EL (cell line): ENCODE data around the gene SERTAD3.
"Not testable (repeated sequence)": the region's sequence is repeated elsewhere in the genome, so short reads cannot be mapped to it uniquely, and the experiment has no call there.

ENCODE experiments used
- DNase-seq: peaks from one replicate; pipeline ENCODE4 v3.0.0-alpha.2; 2016

Gene SERTAD3

GRCh38 chr19:40424637-40425449 is 19.3 kb downstream of the SERTAD3 start:
- DNase-seq, result peak; percentile 41

GRCh38 chr19:40423938-40424337 is 20.2 kb downstream of the SERTAD3 start:
- DNase-seq, result no peak

- no peak for DNase-seq
Measured at GRCh38 chr19:40422748-40423566, 21.2 kb downstream of the SERTAD3 start.

- DNase-seq, result no peak
Measured at GRCh38 chr19:40421993-40422747, 22.0 kb downstream of the SERTAD3 start.

- DNase-seq, result peak; percentile 95
Measured at GRCh38 chr19:40420766-40421765, 23.1 kb downstream of the SERTAD3 start.

GRCh38 chr19:40420451-40420765 is 23.7 kb downstream of the SERTAD3 start:
- DNase-seq, result no peak

GRCh38 chr19:40419780-40420179 is 24.4 kb downstream of the SERTAD3 start:
- DNase-seq, result no peak

GRCh38 chr19:40419066-40419612 is 25.0 kb downstream of the SERTAD3 start:
- DNase-seq, result no peak

GRCh38 chr19:40418040-40418439 is 26.1 kb downstream of the SERTAD3 start:
- no peak for DNase-seq

- DNase-seq, result no peak
Measured at GRCh38 chr19:40417643-40417981, 26.5 kb downstream of the SERTAD3 start.

GRCh38 chr19:40416918-40417642 is 27.1 kb downstream of the SERTAD3 start:
- DNase-seq, result peak; percentile 53

- no peak for DNase-seq
Measured at GRCh38 chr19:40415768-40416167, 28.4 kb downstream of the SERTAD3 start.

GRCh38 chr19:40414542-40415535 is 29.3 kb downstream of the SERTAD3 start:
- DNase-seq, result no peak

GRCh38 chr19:40413291-40413845 is 30.8 kb downstream of the SERTAD3 start, which contains the start of gene PRX:
Gene PRX, minus strand, starts transcription at chr19:40413378. Its CDS starts 5,446 bp downstream, at chr19:40407932.
- DNase-seq, result no peak

GRCh38 chr19:40412866-40413265 is 31.3 kb downstream of the SERTAD3 start:
- DNase-seq, result no peak

- DNase-seq, result no peak
Measured at GRCh38 chr19:40411958-40412499, 32.1 kb downstream of the SERTAD3 start.

GRCh38 chr19:40411125-40411842 is 32.9 kb downstream of the SERTAD3 start:
- DNase-seq, result no peak

GRCh38 chr19:40410030-40410389 is 34.1 kb downstream of the SERTAD3 start:
- DNase-seq, result no peak

GRCh38 chr19:40408598-40408925 is 35.6 kb downstream of the SERTAD3 start:
- not testable (repeated sequence) for DNase-seq
